Glomerular endothelial cell (primary cell): ENCODE data around the gene ZBTB8A. TPM values are rescaled to one million over a fixed set of nuclear protein-coding genes. Genes with fewer than 3 reads are reported as not detected.
"Not testable (repeated sequence)": the region's sequence is repeated elsewhere in the genome, so short reads cannot be mapped to it uniquely, and the experiment has no call there.

Source experiments
- DNase-seq: peaks from one replicate; pipeline ENCODE4 v3.0.0-alpha.2; 2011; ENCODE audit warnings: low read depth, low spot score; ENCODE audit errors: extremely low read depth
- total RNA-seq: library from RNA; depleted of rRNA; stranded (reverse); fragments of >200 nt; gene quantifications from 2 replicates; pipeline ENCODE4 v1.2.3, GENCODE V29; 2015

The ZBTB8A gene
- total RNA-seq, 1 donor from 2014 or later = 10.4 TPM

DNA sequence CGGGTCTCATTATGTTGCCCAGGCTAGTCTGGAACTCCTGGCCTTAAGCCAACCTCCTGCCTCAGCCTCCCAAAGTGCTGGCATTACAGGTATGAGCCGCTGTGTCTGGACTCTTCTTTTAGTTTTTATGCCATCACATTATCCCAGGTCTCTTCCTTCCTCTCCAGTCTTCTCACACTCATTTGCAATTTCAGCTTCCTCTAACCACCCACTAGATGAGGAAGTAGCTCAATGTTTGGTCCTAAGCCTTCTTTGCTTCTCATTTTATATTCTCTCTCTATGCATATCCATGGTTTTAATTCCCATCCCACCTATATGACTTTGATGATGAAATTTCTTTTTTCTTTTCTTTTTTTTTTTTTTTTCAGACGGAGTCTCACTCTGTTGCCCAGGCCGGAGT, 3.1 kb upstream of the ZBTB8A start:
- no peak for DNase-seq

DNA sequence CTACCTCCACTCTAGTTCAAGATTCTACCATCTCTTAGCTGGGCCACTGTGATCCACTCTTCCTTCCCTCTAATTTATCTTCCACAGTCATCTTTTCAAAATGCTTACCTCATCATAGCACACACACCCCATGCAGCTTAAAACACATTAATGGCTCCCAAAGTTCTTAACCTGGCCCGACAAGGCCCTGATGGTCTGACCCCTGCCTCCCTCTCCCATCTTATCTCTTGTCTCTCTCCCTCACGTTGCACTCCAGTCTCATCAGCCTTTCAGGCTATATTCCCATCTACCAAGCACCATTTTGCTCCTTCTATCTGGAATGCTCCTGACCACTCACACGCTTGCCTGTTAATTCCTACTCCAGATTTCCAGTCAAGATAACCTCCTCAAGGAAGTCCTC, 2.5 kb upstream of the ZBTB8A start:
- no peak for DNase-seq

DNA sequence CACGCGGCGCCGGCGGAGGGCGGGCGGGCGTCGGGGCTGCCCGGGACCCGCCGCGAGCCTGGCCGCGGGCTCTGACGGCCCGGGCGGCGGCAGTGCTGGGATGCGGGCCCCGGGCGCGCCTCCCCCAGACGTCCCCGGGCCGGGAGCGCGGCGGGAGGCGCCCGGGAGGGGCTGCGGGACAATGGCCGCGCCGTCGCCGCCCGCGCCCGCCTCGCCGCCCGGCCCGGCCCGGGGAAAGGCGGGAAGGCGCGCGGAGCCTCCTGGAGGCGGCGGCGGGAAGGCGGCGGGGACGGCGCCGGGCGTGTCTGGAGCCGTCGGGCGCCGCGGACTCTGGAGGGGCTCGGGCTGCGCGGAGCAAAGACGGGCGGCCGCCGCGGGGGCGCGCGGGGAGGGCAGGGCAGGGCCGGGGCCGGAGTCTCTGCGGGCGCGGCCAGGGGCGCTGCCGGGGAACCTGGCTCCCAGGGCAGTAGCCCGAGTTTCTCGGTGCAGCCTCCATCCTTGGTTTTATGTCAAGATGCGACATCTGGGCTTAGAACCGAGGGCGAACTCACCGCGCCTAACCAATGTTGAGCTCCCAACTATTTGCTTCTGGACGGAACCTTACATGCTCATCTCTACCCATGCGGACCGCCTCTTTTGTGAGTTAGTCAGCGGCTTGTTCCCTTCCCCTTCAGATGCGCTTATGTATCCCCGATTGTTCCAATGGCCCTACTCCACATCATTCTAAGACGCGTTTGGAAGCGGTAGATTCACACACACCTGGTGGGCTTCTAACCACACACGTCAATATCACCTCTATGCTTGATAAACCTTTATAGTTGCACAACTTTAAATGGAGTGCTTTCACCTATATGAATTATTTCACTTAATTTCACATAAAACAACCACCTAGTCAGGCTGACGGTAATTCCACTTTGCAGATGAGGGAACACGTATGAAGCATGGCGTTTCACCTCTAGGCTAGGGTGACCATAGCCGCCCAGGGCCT, 651 bp downstream of the ZBTB8A start:
- DNase-seq = no peak

DNA sequence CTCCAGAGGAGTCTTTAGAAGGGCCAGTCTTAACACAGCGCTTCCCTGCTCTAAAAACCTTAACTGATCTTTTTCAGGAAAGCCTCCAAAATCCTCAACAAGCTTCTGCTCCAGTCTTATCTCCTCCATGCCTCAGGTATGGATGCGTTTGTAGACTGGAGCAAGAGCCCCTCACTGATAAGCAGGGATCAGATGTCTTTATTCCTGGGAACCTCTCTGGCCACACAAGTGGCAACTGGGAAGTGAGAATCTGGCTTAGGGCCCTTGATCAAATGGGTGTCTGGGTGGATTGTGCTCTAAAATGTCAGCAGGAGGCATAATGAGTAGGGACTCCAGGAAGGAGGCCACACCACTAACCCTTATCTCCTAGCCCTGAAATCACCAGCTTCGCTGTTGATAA, 1.4 kb downstream of the ZBTB8A start:
- no peak for DNase-seq

DNA sequence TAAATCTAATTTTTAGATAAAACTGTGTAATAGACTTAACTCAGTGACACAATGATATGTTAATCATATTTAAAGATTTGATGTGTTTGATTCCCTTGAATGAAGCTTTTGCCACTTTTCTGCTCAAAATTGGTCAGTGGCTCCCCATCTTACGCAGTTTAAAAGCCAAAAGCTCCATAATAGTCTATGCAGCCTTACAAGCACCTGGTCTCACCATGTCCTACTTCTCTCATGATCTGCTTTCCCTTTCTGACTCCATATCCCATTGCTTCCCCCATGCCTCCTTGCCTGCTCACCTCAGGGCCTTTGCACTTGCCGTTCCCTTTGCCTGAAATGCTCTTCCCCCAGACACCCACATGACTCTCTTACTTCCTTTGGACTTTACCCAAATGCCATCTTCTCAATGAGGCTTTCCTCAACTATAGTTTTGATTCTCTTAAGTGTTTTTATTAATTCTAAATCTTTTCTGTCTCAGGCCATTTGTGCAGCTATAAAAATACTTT, 1.9 kb downstream of the ZBTB8A start:
- DNase-seq = no peak

DNA sequence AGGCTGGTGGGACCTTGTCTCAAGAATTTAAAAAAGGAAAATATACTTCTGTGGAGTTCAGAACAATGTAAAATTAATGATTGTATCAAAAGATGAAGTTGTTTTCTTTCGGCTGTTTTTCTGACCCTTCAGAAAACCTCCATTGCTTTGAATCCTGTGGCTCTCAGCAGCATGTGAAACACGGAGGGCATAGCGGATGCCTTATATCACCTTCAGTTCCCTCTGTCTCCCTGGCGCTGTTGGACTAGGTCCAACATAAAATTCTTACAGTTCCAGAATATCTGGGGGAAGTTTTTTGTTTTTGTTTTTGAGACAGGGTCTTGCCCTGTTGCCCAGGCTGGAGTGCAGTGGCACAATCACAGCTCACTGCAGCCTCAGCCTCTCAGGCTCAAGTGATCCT, 7.4 kb downstream of the ZBTB8A start:
- DNase-seq = no peak

DNA sequence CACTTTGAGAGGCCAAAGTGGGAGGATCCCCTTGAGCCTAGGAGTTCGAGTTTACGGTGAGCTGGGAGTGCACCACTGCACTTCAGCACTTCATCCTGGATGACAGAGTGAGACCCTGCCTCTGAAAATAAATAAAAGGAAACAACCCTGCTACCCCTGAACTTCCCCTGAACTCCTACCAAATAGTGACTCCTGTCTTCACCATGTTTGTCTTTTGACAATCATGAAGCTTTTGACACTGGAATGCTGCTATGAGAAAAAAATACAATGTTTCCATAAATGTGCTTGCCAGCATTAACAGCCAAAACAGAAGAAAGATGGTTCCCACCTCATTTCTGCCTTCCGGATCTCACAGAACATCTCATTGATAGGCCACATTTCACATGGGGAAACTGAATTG, 10.4 kb downstream of the ZBTB8A start:
- DNase-seq = no peak

DNA sequence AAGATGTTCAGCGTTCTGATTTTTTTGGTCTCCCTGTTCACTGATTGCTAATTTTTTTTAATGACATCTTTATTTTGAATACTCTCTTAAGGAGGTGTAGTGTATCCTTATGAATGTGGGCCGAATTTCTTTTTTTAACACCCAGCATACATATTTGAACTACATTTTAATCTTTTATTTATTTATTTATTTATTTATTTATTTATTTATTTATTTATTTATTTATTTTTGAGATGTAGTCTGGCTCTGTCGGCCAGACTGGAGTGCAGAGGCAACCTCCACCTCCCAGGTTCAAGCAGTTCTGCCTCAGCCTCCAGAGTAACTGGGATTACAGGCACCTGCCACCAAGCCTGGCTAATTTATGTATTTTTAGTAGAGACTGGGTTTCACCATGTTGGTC, 15.1 kb downstream of the ZBTB8A start:
- DNase-seq = no peak

DNA sequence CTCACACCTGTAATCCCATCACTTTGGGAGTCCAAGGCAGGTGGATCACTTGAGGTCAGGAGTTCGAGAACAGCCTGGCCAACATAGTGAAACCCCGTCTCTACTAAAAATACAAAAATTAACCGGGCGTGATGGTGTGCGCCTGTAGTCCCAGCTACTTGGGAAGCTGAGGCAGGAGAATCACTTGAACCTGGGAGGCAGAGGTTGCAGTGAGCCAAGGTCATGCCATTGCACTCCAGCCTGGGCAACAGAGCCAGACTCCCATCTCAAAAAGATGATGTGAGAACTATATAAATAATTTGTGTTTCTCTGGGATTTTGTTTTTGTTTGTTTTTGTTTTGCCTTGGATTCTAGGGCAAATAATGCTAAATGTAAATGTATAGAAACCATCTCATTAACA, 17.8 kb downstream of the ZBTB8A start:
- not testable (repeated sequence) for DNase-seq

DNA sequence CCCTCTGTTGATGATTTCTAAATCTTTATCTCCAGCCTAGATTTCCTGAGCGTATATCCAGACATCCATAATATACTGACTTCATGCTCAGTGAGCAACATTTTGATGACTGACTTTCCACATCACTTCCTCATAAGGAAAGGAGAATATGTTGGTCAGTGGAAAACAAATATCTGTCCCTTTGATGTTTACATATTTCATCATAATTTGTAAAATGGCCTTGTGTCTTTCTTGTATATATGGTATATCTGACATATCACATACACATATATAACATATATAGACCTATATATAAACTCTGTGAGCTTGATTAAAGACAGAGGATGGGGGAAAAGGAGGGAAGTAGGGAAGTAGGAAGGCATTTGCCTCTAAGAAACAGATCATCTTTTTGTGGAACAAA, 18.6 kb downstream of the ZBTB8A start:
- no peak for DNase-seq

DNA sequence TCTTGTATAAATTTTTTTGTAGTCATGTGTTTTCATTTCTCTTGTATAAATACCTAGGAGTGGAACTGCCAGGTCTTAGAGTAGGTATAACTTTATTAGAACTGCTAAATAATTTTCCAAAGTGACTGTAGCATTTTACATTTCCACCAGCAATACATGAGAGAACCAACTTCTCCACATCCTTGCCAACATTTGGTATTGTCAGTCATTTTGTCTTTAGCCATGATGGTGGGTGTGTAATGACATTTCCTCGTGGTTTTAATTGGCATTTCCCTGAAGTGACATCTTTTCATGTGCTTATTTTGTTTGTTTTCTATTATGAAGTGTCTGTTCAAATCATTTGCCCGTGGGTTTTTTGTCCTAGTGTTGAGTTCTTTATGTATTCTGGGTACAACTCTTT, 29.7 kb downstream of the ZBTB8A start:
- no peak for DNase-seq

DNA sequence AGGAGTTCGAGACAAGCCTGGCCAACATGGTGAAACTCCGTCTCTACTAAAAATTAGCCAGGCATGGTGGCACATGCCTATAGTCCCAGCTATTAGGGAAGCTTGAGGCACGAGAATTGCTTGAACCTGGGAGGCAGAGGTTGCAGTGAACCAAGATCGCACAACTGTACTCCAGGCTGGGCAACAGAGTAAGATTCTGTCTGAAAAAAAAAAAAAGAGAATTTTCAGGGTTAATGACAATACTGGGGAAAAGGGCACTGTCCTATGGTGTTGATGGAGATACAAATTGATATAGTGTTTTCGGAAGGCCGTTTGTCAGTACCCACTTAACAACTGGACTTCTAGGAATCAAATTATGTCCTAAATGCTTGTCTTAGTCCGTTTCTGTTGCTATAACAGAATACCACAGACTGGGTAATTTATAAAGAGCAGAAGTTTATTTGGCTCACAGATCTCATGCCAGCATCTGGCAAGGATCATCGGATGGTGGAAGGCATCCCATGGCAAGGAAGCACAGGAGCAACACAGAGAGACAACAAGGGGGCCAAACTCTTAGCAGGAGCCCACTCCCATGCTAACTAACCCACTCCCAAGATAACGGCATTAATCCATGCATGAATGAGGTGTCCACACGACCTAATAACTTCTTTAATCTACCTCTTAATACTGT, 41.3 kb downstream of the ZBTB8A start:
- DNase-seq = no peak

DNA sequence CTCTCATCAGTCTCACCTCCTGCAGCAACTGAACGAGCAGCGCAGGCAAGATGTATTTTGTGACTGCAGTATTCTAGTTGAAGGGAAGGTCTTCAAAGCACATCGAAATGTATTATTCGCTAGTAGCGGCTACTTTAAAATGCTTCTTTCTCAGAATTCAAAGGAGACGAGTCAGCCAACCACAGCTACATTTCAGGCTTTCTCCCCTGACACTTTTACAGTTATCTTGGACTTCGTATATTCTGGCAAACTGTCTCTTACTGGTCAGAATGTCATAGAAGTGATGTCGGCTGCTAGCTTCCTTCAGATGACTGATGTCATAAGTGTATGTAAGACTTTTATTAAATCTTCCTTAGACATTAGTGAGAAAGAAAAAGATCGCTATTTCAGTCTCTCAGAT, 53.7 kb downstream of the ZBTB8A start:
- no peak for DNase-seq

DNA sequence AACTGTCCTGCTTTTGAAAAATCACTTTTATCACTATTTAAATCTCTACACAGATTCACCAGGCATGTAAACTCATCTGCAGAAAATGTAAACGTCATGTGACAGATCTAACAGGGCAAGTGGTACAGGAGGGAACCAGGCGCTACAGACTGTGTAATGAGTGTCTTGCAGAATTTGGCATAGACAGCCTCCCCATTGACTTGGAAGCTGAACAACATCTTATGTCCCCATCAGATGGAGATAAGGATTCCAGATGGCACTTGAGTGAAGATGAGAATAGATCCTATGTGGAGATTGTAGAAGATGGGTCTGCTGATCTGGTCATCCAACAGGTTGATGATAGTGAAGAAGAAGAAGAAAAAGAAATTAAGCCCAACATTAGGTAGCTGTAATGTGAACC, 60.8 kb downstream of the ZBTB8A start:
- no peak for DNase-seq

DNA sequence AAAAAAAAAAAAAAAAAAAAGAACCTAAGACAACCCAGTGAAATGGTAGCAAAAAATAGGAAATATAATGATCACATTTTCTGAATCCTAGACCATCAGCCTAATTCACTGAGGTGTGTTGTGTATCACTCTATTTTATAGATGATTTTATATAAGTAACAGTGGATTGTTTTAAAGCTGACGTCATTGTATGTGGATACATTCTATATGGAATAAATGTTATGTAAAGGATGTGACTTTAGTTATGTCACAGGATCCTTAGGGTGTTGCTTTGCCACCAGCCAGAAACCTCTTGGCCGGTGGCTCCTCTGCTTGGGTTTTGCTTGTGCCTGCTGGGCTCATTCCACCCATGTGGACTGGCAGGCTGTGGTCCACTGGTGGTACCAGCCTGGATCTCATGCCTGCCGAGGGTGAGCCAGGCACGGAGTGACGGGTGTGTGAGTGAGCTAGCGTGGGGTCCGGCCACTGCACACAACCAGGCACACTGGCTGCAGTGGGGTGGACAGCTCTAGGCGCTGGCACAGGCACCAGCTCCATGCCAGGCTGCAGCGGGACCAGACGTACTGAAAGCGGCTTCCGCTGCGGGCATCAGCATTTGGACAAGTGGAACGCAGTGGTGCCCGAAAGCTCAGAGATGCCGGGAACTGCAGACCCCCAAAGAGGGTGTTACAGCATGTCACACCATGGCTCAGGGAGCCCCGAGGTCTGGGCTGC, 66.6 kb downstream of the ZBTB8A start:
- DNase-seq = no peak

DNA sequence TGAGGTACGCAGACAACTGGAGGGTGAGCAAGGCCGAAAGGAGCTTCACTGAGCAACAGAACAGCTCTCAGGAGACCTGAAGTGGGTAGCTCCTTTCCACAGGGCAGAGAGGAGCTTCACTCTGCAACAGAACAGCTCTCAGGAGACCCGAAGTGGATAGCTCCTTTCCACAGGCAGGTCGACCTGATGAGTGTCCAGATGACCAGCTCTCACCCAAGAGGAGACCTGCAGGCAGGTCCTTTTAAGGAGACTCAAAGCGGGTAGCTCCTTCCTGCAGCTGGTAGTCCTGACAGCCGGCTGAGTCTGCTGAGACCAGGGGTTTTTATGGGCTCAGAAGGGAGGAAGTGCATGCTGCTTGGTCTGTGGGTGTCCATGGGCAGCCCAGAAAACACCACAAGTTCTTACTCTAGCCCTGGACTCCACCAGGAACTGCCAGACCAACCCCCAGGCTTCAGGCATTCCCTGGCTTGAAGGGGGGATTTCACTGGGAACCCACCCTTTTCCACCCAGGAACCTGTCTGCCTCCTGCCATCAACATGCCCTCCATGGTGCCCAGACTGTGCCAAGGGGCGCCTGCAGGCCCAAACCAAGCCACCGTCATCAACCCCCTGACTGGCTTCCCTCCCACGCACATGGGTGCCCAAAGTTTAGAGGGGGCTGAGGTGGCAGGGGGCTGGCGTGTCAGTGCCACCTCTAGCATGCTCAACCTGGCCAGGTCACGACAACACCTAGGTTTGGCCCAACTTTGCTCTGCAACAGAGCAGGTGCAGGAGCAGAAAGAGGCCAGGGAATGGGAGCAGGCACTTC, 67.5 kb downstream of the ZBTB8A start:
- no peak for DNase-seq

DNA sequence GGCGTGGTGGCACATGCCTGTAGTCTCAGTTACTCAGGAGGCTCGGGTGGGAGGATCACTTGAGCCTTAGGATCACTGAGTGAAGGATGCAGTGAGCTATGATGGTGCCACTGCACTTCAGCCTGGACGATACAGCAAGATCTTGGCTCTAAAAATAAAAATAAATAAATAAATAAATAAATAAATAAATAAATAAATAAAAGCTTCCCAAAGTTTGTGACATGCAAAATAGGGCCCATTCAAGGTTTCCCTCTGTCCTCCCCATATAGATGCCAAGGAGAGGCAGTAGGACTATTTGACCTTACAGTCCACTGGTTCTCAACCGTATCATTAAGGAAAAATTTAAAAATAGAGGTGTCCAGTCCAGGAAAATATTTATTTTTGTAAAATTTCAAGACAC, 70.0 kb downstream of the ZBTB8A start:
- no peak for DNase-seq

DNA sequence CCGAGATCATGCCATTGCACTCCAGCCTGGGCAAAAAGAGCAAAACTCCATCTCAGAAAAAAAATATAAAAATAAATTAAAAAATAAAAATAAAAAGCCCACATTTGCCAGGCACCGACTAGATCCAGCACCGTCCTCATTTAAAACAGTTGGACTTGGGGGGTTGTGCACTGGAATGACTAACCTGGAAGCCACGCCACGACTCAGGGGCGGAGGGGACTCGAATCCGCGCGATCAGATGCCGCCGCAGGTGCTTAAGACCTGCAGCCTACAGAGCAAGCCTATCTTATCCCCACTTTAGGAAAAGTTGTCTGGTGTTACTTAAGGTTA, 72.6 kb downstream of the ZBTB8A start:
- no peak for DNase-seq

DNA sequence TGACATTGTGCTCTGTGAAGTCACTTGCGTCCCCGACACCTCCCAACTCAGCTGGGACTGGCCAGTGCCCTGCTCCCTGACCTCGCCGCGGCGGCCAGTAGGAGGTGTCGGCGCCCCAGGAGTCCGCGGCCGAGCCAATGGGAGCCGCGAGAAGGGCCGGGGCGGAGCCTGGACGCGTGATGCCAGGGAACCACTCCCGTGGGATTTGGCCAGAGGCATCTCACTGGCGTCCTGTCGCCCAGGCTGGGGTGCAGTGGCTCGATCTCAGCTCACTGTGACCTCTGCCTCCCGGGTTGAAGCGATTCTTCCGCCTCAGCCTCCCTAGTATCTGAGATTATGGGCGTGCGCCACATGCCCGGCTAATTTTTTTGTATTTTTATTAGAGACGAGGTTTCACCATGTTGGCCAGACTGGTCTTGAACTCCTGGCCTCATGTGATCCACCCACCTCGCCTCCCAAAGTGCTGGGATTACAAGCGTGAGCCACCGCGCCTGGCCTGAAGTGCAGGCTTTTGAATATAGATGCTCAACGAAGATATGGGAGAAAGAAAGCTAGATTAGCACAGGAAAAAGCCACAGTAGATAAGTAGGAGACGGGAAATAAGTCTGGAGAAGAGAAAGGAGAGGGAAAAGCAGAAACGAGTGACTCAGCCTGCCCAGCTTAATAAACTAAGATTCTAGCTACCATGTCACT, 73.1 kb downstream of the ZBTB8A start:
- peak; percentile 25 for DNase-seq

DNA sequence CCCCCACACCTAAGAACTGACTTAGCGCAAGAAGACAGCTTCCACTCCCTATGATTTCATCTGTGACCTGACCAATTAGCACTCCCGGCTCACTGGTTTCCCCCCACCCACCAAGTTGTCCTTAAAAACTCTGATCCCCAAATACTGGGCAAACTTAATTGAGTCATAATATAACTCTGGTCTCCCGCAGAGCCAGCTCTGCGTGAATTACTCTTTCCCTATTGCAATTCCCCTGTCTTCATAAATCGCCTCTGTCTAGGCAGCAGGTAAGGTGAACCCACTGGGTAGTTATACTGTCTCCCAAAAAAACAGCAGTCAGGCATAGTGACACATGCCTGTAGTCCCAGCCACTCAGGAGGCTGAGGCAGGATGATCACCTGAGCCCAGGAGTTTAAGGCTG, 74.2 kb downstream of the ZBTB8A start:
- no peak for DNase-seq
